ENCODE data around the gene CACNA1S. TPM values are rescaled to one million over a fixed set of nuclear protein-coding genes. Genes with fewer than 3 reads are reported as not detected.

Gene CACNA1S
- total RNA-seq, 1 experiment from 2014 or later, result not detected

DNA sequence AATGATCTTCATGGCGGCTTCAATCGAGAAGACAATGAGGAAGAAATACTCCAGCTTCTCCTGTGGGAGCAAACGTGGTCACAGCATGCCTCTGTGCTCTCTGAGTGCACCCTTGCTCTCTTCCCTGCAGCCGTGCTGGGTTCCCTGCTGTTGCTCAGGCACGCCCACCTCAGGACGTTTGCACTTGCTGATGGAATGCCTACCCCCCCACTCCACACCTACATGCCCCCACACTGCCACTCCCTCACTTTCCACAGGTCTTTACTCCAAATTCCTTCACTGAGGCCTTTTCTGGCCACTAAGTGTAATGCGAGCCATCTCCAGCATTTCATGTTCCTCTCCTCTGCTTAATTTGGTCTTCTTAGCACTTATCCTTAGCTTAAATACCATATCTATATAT is 18.3 kb downstream of the CACNA1S start:
- no peak for DNase-seq (ENCODE audit: low spot score)

DNA sequence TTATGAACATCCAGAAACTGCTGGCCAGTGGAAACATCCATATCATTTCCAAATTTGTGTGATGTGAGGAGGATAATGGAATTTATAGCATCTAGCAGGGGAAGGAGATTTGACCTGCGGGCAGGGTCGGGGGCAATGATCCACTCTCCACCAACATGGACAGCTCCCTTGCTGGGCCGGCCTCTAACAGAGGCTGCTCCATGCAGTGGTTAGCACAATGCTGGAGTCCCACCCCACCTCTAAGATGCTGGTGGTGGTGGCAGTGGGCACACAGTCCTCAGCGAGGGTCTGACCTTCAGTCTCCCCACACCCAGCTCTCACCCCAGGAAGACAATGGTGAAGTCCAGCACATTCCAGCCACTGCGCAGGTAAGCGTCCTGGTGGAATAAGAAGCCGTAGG is 18.7 kb downstream of the CACNA1S start:
- no peak for DNase-seq (ENCODE audit: low spot score)

DNA sequence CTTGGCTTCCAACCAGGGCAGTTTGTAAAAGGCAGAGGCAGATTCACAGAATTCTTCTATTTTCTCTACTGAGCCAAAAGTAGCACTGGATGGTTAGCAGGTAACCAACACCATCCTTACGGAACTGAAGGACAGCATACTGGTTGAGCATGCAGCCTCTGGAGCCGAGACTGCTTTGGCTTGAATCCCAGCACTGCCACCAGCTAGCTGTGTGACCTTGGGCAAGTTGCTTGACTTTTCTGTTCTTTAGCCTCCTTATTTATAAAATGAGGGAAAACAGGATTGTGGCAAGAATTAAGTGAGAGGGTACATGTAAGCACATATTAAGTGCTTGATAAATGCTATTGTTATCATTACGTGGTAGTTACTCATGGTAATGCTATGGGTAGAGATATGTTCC is 19.5 kb downstream of the CACNA1S start:
- DNase-seq (ENCODE audit: low spot score), result no peak

DNA sequence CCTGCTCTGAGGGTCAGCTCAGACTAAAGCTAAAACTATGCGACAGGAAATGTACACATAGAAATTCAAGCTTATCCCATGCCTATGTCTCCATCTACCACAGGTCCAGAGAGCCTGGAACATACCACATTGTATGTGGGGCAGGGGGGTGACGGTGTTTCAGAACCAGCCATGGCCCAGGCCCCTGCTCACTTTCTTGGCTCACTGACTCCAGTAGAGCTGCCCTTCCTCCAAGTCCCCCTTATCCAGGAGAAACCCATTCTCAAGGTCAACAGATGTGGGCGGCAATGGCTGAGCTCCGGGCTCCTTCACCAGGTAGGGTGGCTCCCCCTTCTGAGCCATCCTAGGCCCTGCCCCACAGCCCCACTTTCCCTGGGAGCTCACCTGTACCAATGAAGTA is 21.0 kb downstream of the CACNA1S start:
- no peak for DNase-seq (ENCODE audit: low spot score)

DNA sequence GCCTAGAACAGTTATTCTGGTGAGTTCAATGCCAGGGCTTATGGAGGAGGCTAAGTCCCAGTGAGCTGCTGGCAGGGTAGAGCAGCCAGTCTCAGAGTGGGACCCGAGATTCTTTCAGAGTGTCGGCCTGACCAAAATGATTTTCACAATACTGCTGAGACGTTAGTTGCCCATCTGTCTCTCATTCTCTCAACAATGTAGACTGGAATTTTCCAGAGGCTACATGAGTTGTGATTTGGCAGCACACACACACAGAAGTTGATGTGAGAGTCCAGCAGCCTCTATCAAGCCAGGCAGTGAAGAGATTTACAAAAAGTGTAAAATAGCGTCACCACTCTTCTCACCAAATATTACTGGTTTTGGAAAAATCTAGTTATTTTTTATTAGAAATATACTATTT is 21.7 kb downstream of the CACNA1S start:
- no peak for DNase-seq (ENCODE audit: low spot score)

DNA sequence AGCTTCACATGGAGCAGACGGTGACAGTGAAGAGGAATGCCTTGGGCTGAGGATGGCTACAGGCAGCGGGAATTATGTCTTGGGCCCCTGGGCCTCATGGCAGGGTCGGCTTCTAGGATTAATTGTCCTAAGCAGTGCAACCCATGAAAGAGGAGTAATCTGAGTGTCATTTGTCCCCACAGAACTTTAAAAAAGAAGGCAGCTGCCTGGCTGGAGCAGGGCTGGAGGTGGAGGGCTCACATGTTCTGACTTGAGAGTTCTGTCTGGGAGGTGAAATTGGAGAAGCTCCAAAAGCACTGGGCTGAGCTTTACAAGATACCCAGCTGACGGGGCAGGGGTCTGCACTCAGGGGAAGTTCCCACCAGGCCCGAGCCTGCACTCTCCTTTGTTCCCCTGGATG is 22.6 kb downstream of the CACNA1S start:
- DNase-seq (ENCODE audit: low spot score), result no peak

DNA sequence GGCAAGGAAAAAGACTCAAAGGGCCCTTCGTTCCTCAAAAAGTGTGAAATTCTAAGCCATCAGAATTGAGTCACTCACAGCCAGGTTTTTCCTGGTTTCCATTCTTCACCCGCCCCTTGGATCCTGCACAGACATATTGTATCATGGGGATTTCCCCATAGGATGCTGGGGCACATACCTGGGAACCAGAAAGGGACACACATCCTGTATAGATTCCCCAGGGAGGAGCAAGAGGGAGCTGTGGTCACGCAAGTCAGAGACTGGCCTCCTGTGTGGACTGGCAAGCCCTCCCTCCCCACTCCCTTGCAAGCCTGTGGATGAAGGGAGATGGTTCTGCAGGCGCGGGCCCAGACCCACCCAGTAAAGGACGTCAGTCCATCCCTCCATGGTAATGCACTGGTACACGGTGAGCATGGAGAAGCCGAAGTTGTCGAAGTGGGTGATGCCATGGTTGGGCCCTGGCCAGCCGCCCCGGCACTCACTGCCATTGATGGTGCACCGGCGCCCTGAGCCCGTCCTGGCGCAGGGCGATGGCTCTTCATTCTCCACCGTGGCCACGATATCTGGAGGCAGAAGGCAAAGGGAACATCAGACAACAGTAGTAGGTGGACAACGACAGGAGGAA is 23.2 kb downstream of the CACNA1S start:
- peak; percentile 14 for DNase-seq (ENCODE audit: low spot score)

DNA sequence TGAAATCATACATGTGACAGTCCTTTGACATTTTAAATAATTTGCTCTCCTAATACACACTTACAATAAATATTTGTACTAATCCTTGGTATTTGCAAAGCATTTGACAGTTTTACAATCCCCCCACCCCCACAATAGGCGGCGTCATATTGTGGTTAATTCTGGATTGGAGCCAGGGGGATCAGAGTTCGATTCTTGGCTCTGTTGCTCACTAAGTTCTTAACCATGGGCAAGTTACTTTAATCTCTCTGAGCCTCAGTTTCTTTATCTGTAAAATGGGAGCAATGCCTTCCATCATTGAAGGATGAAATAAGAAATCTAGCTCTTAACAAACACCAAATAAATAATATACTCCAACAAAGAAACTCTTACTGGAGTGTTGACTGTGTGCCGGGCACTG is 23.8 kb downstream of the CACNA1S start:
- no peak for DNase-seq (ENCODE audit: low spot score)

DNA sequence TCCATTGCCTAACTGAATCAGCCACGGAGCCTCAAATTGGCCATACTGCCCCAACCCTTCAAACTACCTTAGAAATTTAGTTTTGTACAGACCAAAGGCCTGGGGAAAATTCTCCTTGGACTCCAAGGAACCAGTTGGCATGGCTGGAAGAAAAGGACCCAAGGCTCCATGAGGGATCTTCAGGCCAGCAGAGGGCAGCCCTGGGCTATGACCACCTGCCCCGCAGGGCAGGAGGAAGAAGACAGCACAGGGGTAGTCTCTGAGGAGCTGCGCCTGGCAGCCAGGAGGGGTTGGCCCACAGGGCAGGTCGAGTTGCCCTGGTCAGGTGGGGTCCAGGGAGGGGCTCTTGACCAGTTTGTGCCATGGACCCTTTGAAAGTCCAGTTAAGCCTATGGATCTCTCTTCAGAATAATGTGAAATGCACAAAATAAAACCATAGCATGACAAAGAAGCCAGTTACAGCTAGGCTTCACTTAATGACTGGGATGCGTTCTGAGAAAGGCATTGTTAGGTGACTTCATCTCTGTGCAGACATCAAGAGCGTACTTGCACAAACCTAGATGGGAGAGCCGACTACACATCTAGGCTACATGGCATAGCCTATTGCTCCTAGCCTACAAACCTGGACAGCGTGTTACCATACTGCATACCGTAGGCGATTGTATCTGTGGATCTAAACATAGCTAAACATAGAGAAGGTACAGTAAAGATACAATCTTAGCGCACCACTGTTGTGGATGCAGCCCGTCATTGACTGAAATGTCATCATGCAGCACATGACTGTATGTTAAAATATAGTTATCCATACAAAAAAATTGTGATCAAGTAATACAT is 26.1 kb downstream of the CACNA1S start:
- DNase-seq (ENCODE audit: low spot score), result peak; percentile 68

DNA sequence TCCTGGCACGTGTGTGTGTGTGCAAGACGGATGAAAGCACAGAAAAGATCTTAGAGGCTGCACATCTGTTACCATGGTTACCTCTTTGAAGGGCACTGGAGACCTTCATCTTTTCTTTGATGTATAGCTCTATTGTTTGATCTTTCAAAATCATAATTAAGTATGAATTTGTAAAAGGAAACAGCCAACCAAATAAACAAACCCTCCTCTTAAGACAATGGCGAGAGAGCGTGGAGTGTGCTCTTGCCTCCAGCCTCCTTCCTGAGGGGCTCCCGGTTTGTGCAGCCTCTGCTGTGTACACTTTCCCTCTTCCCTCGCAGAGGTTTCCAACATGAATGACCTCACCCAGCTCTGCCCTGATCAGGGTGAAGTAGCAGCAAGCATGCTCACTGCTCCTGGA is 27.9 kb downstream of the CACNA1S start:
- DNase-seq (ENCODE audit: low spot score), result no peak

DNA sequence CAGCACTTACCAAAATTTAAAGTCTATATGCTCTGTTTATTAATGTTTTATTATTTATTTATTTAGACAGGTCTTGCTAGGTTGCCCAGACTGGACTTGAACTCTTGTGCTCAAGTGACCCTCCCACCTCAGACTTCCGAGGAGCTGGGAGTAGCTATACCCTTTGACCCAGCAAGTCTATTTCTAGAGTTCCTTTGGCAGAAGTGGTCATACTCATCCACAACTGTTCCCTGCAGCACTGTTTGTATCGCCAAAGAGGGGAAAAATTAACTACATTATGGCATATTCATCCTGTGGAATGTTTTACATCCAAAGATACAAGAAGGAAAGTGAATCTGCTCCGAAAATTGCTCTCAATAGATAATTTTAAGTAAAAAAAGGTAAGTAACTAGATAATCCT is 28.5 kb downstream of the CACNA1S start:
- no peak for DNase-seq (ENCODE audit: low spot score)

DNA sequence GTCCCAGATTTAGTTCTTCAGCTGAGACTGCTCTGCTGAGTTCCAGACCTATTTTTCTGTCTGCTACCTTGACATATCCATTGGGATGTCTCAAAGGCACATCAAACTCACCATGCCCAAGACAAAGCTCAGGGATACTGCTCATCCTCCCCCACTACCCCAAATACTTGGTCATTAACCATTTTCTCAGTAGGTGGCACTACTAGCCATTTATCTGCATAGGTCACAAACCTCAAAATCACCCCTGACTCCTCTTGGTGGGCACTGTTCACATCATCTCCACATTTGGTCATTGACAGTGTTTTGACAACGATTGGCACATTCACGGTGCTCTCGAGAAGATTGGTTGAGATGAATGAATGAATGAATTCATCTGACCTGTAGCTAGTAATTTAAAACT is 32.1 kb downstream of the CACNA1S start:
- no peak for DNase-seq (ENCODE audit: low spot score)

DNA sequence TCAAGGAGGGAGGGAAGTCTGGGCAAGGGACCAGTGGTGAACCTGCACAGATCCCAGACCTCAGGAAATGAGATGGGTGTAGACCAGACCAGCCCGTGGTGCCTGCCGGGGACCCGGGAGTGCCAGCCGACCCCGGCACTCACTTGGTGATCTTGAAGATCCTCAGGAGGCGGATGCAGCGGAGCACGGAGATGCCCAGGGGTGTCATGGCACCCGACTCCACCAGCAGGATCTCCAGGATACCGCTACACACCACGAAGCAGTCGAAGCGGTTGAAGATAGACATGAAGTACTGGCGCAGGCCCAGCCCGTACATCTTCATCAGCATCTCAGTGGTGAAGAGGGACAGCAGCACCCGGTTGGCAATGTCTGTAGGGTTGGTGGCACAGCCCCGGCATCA is 34.5 kb downstream of the CACNA1S start:
- no peak for DNase-seq (ENCODE audit: low spot score)

DNA sequence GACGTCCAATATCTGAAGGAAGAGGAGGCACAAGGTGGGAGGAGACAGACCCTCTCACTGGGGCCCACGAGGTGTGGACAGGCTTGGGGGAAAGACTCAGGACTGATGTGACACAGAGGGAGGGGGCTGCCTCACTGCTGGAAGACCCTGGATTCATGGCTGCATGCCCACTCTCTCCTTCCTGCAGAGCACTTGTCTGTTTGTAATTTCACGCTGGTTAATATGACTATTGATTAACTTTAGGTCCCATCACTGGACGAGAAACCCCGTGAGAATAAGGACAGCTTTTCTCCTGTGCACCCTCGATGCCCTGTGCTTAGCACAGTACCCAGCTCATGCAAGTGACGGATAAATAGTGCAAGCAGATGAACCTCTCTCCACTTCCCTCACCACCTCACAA is 35.1 kb downstream of the CACNA1S start:
- DNase-seq (ENCODE audit: low spot score), result no peak

DNA sequence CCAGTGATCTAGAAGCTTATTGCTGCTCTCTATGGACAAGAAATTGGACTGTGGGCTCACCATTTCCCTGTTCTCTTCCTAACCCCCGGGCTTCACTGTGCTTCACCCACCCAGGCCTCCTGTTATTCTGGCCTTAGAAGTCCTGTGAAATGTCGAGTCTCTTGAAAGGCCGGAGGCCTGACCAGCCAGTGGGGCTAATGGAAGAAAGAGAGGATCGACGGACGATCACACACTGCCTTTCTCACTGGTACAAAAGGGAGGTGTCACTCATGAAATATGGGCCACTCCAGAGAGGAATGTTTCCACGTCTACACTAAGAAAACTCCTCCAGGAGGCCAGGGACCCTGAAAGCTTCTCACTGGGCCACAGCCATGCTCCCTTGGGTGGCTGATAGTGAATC is 36.1 kb downstream of the CACNA1S start:
- DNase-seq (ENCODE audit: low spot score), result no peak

DNA sequence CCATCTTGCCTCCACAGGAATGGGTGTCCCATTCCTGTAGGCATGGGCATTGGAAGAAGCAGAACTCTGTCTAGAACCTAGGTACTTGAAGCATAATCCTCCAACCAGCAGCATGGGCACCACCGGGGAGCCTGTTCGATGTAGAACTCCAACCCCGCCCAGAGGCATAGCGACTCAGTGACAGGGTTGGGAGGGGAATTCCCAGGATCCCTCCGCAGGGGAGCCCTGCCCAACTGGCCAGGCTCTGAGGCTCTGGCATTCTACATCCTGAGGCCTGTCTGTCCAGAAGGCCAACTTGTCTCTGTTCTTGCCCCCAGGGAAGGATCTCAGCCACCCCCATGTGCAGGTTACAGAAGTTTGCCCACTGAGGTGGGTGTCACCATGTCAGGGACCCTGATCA is 38.2 kb downstream of the CACNA1S start:
- DNase-seq (ENCODE audit: low spot score), result no peak

DNA sequence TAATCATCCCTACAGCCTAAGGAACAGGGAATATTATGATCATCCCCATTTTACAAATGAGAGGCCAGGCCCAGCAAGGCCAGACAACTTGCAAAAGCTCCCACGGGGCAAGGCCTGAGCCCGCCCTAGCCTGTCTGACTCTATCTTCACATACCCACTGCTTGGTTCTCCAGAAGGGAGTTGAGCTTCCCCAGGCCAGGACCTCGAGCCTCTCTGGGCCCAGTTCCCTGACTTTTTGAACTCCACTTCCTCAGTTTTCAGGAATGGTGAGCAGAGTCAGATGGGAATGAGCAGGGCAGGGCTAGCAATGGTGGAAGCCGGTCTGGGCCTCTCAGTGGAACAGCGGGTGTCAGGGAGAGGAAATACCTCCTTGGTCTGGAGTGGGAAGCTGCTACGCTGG is 39.3 kb downstream of the CACNA1S start:
- DNase-seq (ENCODE audit: low spot score), result no peak

DNA sequence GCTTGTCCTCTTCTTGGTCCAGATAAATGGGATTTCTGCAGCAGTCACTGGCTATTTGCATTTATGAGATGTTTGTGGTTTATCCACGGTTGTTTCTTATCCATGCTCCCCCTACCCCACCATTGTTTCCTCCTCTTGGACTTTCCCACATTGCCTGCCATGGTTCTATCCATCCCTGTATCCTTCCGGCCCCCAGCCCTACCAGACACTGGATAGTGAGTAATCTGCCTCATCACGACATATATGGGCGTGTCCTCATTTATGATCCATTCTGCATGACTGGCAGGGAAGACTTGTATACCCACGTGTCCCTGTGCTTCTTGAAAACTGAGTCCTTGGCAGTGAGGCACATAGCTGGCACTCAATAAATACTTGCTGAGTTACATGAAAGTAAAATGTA is 40.1 kb downstream of the CACNA1S start:
- peak; percentile 39 for DNase-seq (ENCODE audit: low spot score)

DNA sequence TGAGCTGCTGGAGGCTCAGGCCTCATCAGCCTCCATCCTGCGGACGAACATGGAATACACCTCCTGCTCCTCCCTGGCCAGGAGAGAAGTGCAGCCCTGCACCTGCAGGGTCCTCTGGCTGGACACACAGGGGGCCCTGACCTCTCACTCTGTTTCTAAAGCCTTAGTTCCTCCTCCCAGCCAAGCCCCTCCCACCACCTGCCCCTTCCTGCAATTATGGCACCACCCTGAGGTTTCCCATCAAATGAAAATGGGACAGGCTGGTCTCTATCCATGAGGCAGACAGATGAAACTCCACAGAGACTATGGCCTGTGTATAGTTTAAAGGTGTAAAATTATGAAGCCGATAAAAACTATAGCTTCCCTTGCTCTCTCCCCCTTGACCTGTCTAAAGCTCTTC is 42.6 kb downstream of the CACNA1S start:
- DNase-seq (ENCODE audit: low spot score), result no peak

DNA sequence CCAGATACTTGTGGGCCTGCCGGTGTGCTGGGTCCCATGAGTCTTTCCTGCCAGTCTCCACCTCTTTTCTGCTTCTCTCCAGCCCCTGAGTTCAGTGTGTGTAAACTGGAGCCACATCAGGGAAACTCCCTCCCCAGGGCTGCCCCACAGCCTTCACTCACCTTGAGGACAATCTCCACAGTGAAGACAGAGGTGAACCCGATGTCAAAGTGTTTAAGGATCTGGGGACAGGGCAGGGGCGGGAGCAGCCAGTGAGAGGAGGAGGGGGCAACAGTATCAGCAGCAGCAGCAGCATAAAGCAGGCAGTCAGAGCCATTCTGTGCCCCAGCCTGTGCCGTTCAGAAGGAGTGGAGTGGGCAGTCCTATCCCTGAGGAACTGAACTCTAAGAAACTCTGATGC is 43.2 kb downstream of the CACNA1S start:
- DNase-seq (ENCODE audit: low spot score), result no peak

DNA sequence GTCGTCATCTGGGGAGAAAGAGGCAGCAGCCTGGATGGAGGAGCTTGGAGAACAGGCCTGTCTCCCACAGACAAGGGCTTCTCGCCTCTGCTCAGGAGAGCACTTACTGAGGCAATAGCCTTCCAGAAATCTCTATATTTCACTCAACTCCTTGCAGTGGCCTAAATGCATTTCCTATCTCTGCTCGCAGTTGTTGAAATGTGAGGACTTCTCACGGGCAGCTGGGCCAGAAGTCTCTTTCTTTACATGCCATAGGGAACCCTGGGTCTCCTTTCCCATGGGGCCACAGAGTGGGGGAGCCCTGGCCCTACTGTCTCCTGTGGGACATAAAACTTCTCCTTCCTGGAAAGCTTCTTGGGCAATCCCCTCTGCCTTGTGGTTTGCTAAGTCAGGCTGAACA is 45.2 kb downstream of the CACNA1S start:
- DNase-seq (ENCODE audit: low spot score), result no peak

DNA sequence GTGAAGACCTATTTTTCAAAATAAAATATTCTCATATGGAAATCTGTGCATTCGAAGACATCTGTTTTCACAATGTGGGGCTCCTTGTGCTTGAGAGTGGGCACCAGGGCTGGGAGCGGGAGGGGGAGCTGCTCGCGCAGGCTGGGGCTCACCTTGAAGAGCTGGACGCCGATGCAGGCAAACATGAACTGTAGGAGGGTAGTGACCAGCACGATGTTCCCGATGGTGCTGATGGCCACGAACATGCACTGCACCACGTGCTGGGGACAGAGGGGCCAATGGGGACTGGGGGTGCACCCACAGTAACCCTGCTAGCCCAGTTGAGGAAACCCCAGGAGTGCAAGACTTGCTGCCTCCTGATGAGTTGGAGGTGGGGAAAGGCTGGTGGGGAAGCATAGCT is 46.5 kb downstream of the CACNA1S start:
- no peak for DNase-seq (ENCODE audit: low spot score)

DNA sequence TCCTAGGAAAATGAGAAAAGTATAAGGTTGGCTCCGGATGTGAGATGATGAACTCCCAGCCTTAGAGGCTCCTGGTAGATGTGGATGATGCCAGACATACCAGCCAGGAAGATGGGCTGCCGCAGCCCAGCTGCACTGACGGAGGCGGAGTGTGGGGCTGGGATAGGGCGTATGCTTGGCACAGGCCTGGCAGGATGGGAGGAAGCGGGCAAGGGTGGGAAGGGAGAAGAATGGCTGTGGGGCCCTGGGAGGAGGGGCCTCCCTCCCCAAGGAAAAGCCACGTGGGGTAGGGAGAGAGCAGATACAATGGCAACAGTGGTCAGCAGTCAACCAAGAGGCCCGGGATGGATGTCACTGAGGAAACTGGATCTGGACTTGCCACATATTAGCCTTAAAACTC is 47.4 kb downstream of the CACNA1S start:
- no peak for DNase-seq (ENCODE audit: low spot score)

DNA sequence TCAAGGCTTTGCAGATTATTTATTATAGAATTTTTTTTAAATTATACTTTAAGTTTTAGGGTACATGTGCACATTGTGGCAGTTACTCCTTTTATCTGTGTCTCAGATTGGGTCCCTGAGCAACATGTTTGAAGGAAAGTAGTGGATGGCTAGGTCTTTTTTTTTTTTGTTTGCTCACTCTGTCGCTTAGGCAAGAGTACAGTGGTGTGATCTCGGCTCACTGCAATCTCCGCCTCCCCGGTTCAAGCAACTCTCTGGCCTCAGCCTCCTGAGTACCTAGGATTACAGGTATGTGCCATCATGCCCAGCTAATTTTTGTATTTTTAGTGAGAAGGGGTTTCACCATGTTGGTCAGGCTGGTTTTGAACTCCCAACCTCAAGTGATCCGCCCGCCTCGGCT is 49.1 kb downstream of the CACNA1S start:
- DNase-seq (ENCODE audit: low spot score), result no peak
